Middle frontal gyrus (tissue), 1 donor: Measurements from ENCODE around the gene PLD4.

Experiments
- DNase-seq: peaks from one replicate; pipeline ENCODE4 v3.0.0-alpha.2; 2015; ENCODE audit warnings: low spot score; ENCODE audit errors: extremely low spot score

PLD4 gene

GRCh38 chr14:104928391-104929133 lies 3.9 kb downstream of the PLD4 start:
- DNase-seq = no peak

- no peak for DNase-seq
These were observed 4.9 kb downstream of the PLD4 start for GRCh38 chr14:104929268-104930230.

- DNase-seq = no peak
These were observed 6.0 kb downstream of the PLD4 start for GRCh38 chr14:104930526-104931303.

- no peak for DNase-seq
These were observed 6.7 kb downstream of the PLD4 start for GRCh38 chr14:104931304-104931770.

- no peak for DNase-seq
These were observed 7.3 kb downstream of the PLD4 start for GRCh38 chr14:104931771-104932675.

GRCh38 chr14:104932676-104933631 lies 8.3 kb downstream of the PLD4 start:
- DNase-seq = peak; percentile 63

- no peak for DNase-seq
These were observed 9.4 kb downstream of the PLD4 start for GRCh38 chr14:104933746-104934733.

GRCh38 chr14:104935026-104935650 lies 10.5 kb downstream of the PLD4 start:
- DNase-seq = no peak

- DNase-seq = no peak
These were observed 11.3 kb downstream of the PLD4 start for GRCh38 chr14:104935955-104936354.

GRCh38 chr14:104936361-104937155 lies 11.9 kb downstream of the PLD4 start:
- no peak for DNase-seq

- no peak for DNase-seq
These were observed 12.5 kb downstream of the PLD4 start for GRCh38 chr14:104937161-104937560.

GRCh38 chr14:104937694-104938365 lies 13.2 kb downstream of the PLD4 start:
- DNase-seq = no peak

GRCh38 chr14:104938436-104938835 lies 13.8 kb downstream of the PLD4 start:
- no peak for DNase-seq

- DNase-seq = no peak
These were observed 14.3 kb downstream of the PLD4 start for GRCh38 chr14:104938960-104939359.

- DNase-seq = no peak
These were observed 15.2 kb downstream of the PLD4 start for GRCh38 chr14:104939666-104940410.
